Stomach (tissue), 4 donors: ENCODE results near the gene OR9G1.

ENCODE experiments used
- POLR2A ChIP-seq, 4 donors: fragments of 450-650 bp; IDR thresholded peaks; one replicate each; pipeline ENCODE4 v1.6.1; 2016; ENCODE audit warnings: antibody characterized with exemption in 4 of 4, control low read depth in 2 of 4, mild to moderate bottlenecking in 1 of 4, moderate library complexity in 1 of 4
- TF ChIP-seq, protein P1 (sequence below), 7 experiments: fragments of 450-650 bp in 4 of 7; fragments of 200-600 bp in 3 of 7; sonication (generic) in 3 of 7; IDR thresholded peaks; one replicate each; pipeline ENCODE4 v1.5.1; 2016 to 2019; ENCODE audit warnings: antibody characterized with exemption in 7 of 7, control low read depth in 2 of 7, mild to moderate bottlenecking in 1 of 7

DNA sequence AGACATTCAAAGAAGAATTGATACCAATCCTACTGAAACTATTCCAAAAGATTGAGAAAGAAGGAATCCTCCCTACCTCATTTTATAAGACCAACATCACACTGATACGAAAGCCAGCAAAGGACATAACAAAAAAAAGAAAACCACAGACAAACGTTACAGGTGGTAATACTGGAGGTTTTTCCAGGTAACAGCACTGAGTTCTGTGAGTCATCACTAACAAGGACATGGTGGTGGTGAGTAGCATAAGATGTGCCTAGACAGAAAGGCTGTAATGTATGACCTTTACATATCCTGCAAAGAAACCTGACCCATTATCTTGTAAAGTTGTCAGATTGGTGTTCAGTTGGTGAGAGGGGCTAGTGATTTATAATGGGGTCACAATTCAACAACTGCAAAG is 15.3 kb downstream of the OR9G1 start:
- no peak for TF ChIP-seq POLR2A (IDR thresholded peaks at IDR 0.05)
- TF ChIP-seq, protein P1, sequence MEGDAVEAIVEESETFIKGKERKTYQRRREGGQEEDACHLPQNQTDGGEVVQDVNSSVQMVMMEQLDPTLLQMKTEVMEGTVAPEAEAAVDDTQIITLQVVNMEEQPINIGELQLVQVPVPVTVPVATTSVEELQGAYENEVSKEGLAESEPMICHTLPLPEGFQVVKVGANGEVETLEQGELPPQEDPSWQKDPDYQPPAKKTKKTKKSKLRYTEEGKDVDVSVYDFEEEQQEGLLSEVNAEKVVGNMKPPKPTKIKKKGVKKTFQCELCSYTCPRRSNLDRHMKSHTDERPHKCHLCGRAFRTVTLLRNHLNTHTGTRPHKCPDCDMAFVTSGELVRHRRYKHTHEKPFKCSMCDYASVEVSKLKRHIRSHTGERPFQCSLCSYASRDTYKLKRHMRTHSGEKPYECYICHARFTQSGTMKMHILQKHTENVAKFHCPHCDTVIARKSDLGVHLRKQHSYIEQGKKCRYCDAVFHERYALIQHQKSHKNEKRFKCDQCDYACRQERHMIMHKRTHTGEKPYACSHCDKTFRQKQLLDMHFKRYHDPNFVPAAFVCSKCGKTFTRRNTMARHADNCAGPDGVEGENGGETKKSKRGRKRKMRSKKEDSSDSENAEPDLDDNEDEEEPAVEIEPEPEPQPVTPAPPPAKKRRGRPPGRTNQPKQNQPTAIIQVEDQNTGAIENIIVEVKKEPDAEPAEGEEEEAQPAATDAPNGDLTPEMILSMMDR (IDR thresholded peaks at IDR 0.05): no peak
